GM18868 (cell line): ENCODE results near the gene LAMA4.

Experiments
- ATAC-seq: cut with Tn5 transposase; IDR thresholded peaks from one replicate; pipeline ENCODE4 v1.9.1; 2021; ENCODE audit warnings: mild to moderate bottlenecking, moderate library complexity; ENCODE audit not compliant: unreplicated experiment

LAMA4 gene

GRCh38 chr6:112191509-112192020 lies 62.8 kb downstream of the LAMA4 start:
- no peak for ATAC-seq

GRCh38 chr6:112190164-112190563 lies 64.2 kb downstream of the LAMA4 start:
- ATAC-seq: no peak

GRCh38 chr6:112189494-112189893 lies 64.9 kb downstream of the LAMA4 start:
- ATAC-seq: no peak

- ATAC-seq: no peak
Measured at GRCh38 chr6:112188906-112189305, 65.5 kb downstream of the LAMA4 start.

GRCh38 chr6:112187736-112188135 lies 66.6 kb downstream of the LAMA4 start:
- ATAC-seq: no peak

GRCh38 chr6:112184951-112185350 lies 69.4 kb downstream of the LAMA4 start:
- no peak for ATAC-seq

- no peak for ATAC-seq
Measured at GRCh38 chr6:112183271-112183671, 71.1 kb downstream of the LAMA4 start.

- ATAC-seq: no peak
Measured at GRCh38 chr6:112181130-112181529, 73.2 kb downstream of the LAMA4 start.

GRCh38 chr6:112180095-112180820 lies 74.1 kb downstream of the LAMA4 start:
- peak; percentile 90 for ATAC-seq

- ATAC-seq: no peak
Measured at GRCh38 chr6:112179631-112180030, 74.7 kb downstream of the LAMA4 start.

GRCh38 chr6:112178846-112179245 lies 75.5 kb downstream of the LAMA4 start:
- no peak for ATAC-seq

- no peak for ATAC-seq
Measured at GRCh38 chr6:112177092-112177491, 77.3 kb downstream of the LAMA4 start.

- no peak for ATAC-seq
Measured at GRCh38 chr6:112176175-112176574, 78.2 kb downstream of the LAMA4 start.

GRCh38 chr6:112173221-112173804 lies 81.1 kb downstream of the LAMA4 start:
- ATAC-seq: no peak

- no peak for ATAC-seq
Measured at GRCh38 chr6:112172540-112172939, 81.8 kb downstream of the LAMA4 start.

GRCh38 chr6:112169541-112169940 lies 84.8 kb downstream of the LAMA4 start:
- no peak for ATAC-seq

- ATAC-seq: peak; percentile 99
Measured at GRCh38 chr6:112163295-112164257, 90.8 kb downstream of the LAMA4 start.

GRCh38 chr6:112160745-112161144 lies 93.6 kb downstream of the LAMA4 start:
- no peak for ATAC-seq

- no peak for ATAC-seq
Measured at GRCh38 chr6:112156668-112157067, 97.7 kb downstream of the LAMA4 start.

GRCh38 chr6:112155886-112156285 lies 98.5 kb downstream of the LAMA4 start:
- no peak for ATAC-seq

- ATAC-seq: no peak
Measured at GRCh38 chr6:112154711-112155110, 99.7 kb downstream of the LAMA4 start.
